GM18909 (cell line): ENCODE data around the gene MRPL45.

Experiments
- ATAC-seq: cut with Tn5 transposase; IDR thresholded peaks from one replicate; pipeline ENCODE4 v1.9.1; 2021; ENCODE audit warnings: mild to moderate bottlenecking; ENCODE audit not compliant: unreplicated experiment, poor library complexity

Gene MRPL45

DNA sequence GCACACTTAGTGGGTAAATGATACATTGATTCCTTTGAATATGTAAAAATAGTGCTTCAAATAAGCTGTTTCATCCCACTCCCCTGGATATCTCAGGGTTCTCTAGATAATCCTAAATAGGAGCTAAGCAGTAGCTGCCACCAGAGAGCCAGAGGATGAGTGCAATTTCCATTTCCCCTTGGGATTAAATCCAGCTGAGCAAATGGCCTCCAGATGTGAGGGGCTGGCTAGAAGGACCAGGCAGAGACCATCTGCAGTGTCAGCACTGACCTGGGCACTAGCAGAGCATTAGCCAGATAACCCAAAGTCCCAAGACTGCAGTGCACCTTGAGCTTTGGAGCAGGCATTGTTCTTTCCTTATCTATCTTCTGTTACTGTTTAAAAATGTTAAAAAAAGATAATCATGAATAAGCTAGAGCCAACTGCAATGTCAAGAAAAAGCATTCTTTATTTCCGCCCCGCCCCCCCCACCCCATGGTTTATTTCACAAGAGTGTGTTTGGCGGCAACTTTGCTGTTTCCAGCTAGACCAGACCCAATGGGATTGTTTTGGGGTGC is 27.3 kb downstream of the MRPL45 start:
- no peak for ATAC-seq

DNA sequence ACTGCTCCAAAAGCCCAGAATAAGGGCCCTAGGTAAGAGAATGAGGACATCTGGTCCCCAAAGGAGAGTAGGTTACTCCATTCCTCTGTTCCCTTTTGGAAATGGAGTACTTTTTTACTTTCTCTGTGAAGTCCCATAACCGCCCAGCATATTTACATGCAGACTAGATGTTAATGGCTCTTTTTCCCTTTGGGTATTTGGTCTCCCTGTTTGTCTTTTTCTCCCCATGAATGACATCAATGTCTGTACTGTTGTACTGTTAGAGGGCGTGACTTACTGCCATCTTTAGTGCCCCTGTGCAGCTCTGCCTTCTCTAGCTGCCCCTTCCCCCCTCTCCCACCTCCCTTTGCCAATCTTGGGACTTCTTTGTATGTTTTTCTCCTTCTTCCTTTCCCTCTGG is 27.8 kb downstream of the MRPL45 start:
- ATAC-seq = no peak

- no peak for ATAC-seq
These were observed 28.4 kb downstream of the MRPL45 start for GRCh38 chr17:38325221-38325851.

DNA sequence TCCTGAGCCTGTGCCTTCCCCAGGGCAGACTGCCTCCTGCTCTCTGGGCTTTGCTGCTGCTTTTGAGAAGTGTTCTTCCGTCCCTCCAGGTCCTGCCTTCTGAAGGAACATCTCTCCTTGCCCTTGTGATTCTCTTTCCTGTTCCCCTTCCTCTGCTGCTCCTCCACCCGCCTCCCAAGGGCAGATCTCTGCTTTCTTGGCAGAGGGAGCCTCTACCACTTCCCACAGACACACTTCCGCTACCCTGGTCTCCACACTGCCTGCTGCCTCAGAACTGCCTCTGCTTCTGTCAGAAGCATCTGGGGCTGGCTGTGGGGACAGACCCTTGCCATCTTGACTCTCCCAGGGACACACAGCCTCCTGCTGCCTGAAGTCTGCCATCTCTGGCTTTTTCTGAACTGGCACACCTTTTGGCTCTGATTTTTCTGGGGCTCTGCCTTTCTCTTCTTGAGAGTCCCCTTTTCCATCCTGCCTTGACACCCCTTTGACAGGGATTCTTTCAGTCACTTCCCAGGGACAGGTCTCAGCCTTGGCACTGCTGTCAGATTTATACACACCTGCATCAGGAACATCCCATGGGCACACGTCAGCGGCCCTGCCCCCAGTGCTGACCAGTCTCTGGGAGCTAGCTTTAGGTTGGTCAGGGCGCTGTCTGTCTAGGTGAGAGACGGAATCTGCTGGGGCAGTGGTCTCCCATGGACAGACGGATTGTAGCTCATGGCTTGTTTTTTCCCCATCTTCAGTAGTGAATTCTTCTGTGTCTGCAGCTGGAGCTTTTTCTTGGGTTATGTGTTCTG is 30.2 kb downstream of the MRPL45 start:
- ATAC-seq = no peak

- no peak for ATAC-seq
These were observed 31.0 kb downstream of the MRPL45 start for GRCh38 chr17:38327936-38328335.

- ATAC-seq = no peak
These were observed 31.7 kb downstream of the MRPL45 start for GRCh38 chr17:38328620-38329019.

DNA sequence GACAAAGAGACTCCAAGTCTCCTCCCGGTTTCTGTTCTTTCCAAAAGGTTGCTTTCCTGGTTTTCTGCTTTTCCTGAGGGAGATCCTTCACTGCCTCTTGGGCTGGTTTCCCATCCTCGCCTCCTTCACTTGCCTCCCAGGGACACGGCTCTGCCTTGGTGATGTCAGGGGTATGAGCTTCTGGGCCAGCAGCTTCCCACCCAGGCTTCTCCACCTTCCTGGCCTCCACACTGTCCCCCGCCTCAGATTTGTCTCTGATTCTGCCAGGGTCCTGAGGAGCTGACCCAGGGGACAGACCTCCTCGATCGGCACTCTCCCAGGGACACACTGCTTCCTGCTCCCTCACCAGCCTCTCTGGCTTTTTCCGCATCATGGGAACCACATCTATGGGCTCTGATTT is 32.3 kb downstream of the MRPL45 start:
- ATAC-seq = no peak

DNA sequence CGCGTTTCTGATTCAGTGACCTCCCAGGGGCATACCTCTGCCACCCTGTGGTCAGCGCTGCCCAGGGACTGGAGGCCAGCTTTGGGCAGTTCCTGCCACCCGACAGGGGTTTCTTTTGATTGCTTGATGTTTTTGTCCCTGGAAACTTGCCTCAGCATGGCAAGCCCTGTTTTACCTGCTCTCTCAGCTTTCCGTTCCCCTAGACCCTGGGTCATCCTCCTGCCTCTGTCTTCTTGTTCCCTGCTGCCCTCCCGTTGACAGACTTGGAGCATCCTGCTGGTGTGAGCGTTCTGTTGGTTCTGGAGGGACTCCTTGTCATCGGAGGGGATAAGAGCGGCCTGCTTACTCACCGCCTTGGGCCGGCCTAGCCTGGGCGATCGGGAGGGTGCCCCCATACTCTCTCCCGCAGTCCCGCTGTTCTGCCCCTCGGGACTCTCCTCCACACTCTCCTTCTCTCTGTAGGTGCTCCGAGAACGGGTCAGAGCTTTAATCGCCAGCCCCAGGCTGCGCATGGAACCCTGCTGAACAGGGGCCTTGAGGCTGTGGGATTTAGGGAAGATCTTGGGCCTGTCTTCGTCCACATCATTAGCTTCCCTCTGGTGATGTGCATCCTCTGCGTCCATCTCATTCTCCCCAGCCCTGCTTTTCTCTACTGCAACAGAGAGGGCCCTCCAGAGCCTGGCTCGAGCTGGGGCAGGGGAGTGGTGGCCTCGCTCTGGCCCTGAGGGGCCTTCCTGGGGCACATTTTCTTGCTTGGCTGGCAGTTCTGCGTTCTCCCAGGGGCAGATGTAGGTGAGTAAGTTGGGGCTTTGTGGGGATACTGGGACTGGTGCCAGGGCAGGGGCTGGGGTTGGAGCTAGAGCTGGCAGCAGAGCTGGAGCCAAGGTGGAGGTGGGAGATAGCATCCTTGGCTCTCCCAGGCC is 33.1 kb downstream of the MRPL45 start:
- no peak for ATAC-seq

DNA sequence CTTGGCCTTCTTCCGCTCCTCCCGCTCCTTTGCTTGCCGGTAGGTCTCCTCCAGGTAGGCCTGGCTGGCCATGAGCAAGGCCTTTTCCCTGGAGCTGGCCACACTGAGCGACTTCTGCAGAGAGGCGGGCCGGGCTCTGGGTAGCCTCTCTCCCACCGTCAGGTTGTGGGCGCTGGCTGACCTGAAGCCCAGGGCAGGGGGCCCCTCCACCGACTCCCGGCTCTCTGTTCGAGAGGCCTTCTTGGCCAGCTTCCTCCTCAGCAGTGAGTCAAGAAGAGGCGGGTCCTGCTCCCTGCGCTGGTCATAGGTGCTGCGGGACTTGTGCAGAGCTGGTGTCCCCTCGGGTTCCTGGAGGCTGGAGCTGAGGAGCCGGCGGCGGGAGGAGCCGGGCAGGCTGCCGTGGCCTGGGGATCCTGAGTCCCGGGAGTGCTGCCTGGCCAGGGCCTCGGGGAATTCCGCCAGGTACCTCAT is 34.0 kb downstream of the MRPL45 start:
- no peak for ATAC-seq

DNA sequence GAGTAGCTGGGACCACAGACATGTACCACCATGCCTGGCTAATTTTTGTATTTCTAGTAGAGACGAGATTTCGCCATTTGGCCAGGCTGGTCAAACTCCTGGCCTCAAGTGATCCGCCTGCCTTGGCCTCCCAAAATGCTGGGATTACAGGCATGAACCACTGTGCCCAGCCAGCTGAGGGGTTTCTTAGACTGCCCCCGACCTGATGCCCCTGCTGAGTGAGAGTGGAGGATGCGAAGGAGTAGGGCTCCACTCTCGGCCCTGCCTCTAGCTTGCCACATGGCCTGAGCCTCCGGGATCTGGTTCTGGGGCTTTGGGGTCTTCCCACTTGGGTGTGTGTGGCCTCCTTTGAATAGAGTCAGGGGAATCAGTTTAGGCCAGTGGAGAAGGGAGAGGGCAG is 35.8 kb downstream of the MRPL45 start:
- ATAC-seq = no peak

- ATAC-seq = no peak
These were observed 36.8 kb downstream of the MRPL45 start for GRCh38 chr17:38333635-38334295.

- ATAC-seq = no peak
These were observed 37.8 kb downstream of the MRPL45 start for GRCh38 chr17:38334480-38335364.

GRCh38 chr17:38336838-38337237 is 39.9 kb downstream of the MRPL45 start:
- no peak for ATAC-seq

- no peak for ATAC-seq
These were observed 41.1 kb downstream of the MRPL45 start for GRCh38 chr17:38338053-38338452.

- ATAC-seq = no peak
These were observed 41.6 kb downstream of the MRPL45 start for GRCh38 chr17:38338535-38338934.

DNA sequence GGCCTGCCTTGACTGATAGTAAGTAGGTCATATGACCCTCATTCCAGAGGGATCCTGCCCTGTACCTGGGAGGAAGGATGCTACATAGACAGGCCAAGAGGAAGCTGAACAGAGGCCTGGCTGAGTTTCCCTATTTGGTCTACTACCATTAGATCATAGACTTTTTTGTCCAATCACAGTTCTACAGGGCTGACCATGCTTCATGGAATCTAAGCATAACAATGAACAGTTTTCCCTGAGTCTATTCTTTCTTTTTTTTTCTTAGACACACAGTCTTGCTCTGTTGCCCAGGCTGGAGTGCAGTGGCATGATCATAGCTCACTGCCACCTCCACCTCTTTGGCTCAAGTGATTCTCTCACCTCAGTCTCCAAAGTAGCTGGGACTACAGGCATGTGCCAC is 42.9 kb downstream of the MRPL45 start:
- ATAC-seq = no peak

DNA sequence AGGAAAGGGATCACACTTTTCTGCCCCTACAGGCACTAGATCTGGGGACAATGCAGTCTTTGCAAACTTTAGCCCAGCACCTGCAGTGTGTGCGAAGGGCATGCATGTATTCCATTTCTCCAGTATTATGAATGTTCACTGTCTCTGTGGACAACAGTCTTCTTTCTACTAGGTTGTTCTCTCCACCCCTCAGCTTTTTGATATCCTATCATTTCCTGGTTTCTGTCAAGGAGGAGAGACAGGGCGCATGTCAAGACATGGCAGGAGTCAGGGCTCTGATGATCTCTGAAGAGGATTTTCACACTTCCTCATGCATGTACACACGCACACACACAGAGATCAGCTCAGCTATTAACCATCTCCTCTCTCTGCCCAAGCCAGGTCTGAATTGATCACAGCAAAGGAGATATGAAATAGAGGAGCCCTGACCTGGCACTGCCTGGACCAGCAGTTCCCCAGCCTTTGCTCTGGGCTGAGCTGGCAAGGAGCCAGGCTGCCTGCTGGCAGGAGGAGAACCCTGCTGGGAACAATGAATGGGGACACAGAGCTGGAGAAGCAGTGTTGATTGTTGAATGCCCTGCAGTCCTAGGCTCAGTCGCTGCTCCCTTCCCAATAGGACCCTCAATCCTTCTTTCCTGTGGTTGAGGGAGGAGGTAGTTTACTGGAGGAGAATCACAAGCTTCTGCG is 44.2 kb downstream of the MRPL45 start:
- no peak for ATAC-seq

GRCh38 chr17:38342886-38343607 is 46.1 kb downstream of the MRPL45 start:
- no peak for ATAC-seq
